CD4-positive, alpha-beta T cell treated with Interleukin-4 for 1 hour (primary cell): ENCODE measurements around the gene PRKD1.
"Not testable (repeated sequence)": the region's sequence is repeated elsewhere in the genome, so short reads cannot be mapped to it uniquely, and the experiment has no call there.

Source experiments
- DNase-seq, 2 donors: peaks; one replicate each; pipeline ENCODE4 v3.0.0-alpha.2; 2020 to 2022

Gene PRKD1

DNA sequence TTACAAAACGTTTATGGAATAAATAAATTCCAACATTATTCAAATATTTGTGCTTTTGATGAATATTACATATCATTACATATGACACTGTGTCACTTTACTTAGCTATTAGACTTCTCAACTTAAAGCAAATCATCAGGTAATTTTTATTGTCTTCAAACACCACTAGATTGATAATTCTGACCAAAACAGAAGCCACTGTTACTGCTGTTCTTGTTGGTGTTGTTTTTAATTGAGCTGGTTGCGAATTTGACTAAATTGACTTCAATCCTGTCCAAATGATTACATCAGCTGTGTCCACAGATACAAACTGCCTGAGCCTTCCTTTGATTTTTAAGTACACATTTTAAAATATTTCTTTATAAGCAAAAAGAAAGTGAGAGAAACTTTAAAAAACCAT lies 29.2 kb downstream of the PRKD1 start:
- no peak for DNase-seq

DNA sequence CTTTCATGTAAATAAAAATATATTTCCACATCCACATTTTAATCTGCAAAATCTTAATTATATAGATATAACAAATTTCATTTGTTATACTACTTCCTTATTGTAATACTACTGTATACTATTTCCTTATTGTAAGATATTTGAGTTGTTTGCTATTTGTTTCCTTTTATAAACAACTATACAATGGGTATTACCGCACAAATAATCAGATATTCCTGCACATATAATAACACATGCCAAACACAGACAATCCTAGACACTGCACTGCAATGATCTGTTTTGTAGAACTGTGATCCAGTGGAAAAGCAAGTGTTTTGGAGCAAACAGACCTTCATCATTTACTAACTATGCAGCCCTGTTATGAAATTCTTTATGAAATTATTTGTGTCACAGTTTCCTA lies 30.5 kb downstream of the PRKD1 start:
- DNase-seq: no peak

DNA sequence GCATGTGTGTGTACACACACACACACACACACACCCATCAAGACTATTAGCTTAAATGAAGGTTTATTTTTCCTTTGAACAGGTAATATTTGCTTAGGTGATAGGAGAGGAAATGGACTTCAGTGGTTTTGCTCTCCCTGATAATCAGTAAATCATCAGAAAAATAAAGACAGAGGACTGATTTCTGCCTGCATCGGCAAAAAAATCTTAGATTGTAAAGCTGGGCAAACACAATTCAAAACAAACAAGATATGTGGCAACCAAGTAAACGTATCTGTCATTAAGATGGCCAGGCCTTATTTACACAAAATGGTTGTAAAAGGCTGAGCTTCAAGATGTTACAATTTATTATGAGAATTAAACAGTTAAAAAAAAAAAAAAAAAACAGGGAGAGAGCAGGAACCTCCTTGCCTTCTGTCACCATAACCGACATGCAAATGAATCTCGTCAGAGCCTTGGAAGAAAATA lies 31.3 kb downstream of the PRKD1 start:
- no peak for DNase-seq

DNA sequence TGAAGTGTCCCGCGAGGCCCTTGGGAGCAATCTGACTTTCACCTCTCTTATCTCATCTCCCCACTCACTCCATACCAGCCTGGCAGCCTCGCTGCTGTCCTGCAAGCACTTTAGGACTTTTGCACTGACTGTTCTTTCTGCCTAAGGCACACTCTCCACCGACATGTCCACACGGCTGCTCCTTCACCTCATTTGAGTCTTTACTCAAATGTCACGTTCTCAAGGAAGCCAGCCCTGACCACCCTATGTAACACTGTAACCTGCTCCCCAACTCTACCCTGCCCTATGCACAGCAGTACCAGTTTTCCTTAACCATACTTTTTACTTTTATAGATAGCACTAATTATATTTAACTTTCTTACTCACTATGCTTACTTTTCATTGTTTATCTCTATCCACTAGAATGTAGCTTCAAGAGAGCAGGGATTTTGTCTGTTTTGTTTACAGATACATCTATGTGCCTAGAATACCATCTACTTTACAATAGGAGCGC lies 32.0 kb downstream of the PRKD1 start:
- DNase-seq: no peak

DNA sequence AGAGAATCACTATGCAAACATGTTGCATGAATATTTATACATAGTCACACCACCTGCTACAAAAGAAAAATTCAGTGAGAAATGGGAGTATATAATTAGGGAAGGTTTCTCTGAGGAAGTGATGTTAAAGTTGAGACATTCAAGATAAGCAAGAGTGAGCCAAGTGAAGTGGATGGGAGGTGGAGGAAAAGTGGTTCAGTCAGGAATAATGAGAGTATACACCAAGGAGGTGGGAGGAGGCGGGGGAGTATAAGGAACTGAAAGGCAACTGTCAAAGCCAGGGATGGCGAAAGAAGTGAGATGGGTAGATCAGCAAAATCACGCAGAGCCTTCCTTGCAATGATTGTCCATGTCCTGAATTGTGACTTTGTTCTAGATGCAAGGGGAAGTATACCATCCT lies 33.7 kb downstream of the PRKD1 start:
- no peak for DNase-seq

DNA sequence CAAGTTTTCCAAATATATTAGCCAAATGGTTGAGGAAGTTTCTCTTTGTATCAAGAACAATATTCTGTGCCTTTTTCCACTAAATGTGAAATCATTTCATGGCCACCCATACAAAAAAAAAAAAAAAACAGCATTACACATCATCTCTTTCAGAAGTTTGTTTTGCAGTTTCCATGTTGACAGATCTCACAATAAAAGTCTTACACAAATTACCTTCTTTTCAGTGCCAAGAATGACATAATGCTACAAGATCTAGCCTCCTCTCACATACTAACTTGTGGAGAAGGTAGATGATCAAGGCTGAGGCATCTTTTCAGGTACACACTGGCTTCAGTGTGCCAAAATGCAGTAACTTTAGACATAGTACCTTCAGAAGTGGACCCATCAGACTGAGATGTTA lies 35.3 kb downstream of the PRKD1 start:
- no peak for DNase-seq

DNA sequence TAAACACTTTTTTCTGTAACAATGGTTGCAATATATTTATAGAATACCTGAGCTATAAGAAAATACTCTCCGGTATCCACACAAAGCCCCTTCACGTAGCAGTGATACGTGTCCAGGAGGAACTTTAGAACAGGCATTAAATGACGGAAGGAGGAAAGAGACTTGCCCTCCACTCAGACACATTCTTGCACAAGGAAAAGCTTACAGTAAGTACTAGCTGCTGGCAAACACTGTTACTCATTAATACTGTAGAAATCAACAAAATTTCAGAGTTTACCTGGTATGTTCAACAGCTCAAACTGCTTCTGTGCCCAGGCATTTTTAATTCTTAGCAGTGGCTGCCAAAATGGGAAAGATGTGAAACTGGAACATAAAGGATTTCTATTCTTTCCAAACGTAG lies 41.7 kb downstream of the PRKD1 start:
- DNase-seq: no peak

DNA sequence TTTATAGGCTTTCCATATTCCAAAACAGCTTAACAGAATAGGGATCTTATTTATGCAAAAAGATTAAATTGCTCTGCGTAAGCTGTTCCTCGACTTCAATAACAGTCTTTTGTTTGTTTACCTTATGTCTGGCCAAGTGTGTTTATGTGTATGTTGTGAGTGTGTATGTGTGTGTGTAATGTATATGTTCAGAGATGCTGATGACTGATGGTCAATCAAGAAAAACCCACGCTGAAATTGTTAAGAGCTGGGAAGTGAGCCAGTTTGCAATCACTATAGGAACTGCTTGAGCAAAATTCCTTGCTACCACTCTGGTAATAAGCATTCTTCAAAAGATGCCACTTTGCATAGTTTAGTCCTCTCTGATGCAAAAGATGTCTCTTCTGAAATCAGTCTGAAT lies 59.6 kb downstream of the PRKD1 start:
- no peak for DNase-seq

DNA sequence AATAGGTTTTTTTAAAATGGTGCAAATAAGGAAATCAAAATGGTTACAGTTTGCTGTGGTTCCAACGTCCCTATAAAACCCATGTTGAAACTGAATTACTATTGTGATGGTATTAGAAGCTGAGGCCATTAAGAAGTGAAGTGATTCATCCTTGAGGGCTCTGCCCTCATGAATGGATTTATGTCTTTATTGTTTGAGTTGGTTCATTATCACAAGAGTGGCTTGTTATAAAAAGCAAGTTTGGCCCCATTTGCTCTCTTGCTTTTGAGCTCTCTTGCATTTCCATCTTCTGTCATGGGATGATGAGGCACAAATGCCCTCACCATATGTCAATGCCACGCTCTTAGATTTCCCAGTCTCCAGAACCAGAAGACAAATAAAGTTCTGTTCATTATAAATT lies 62.3 kb downstream of the PRKD1 start:
- no peak for DNase-seq

DNA sequence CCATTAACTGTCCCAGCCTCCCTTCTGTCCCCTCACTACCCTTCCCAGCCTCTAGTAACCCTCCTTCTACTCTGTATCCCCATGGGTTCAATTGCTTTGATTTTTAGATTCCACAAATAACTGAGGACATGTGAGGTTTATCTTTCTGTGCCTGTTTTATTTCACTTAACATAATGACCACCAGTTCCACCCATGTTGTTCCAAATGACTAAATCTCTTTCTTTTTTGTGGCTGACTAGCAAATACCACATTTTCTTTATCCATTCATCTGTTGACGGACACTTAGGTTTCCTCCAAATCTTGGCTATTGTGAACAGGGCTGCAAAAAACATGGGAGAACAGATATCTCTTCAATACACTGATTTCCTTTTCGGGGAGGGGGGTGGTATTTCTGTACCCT lies 65.7 kb downstream of the PRKD1 start:
- no peak for DNase-seq

DNA sequence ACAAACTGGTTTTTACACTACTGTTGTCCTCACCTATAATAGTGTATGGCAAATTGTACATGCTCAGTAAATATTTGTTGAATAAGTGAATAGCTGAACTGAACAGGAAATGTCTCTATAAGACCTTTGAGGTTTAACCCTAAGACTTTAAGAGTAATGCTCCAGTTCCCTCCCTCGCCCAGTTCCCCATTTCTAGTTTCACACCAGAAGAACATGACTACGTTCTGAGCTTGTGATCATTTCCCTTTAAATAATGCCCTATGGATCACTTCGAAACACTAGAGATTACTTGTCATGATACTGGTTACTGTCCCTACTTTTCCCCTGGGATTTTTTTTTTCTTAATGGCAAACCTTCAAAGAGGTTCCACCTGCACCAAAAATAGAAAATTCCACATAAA lies 69.3 kb downstream of the PRKD1 start:
- DNase-seq: no peak

DNA sequence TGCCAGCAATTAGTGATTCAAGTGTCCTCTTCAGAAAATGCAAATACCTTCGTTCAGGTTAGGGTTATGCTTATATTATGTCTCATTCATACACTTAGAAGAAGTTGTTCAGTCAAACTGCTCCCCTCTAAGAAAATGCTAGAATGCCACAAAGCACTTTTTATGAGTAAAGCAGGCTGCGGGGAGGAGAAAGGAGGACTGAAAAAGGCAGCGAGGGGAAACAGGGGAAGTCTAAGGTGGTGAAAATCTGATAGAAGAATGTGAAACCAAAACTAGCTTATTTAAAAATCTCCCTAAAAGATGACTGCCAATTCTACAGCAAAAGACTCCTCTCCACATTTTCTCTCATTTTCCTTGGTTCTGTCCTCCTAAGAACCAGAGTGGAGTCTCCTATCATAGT lies 70.1 kb downstream of the PRKD1 start:
- no peak for DNase-seq

DNA sequence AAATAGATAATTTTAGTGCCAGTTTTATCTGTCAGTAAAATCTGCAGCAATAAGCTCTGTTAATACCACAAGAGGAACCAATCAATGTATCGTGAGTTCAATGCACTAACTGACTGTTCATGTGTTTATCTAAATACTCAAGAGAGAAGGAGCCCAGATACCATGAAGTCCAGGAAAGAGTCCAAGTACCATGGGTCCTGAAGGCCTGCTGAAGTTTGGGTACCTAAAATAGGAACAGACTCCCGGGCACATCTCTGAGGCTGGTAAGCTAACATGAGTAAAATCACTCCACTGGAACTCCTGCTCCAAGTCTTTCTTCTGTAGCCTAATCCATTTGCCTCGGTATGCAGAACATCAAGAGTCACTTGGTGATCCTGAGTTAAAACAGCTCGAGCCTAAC lies 71.1 kb downstream of the PRKD1 start:
- DNase-seq: no peak

DNA sequence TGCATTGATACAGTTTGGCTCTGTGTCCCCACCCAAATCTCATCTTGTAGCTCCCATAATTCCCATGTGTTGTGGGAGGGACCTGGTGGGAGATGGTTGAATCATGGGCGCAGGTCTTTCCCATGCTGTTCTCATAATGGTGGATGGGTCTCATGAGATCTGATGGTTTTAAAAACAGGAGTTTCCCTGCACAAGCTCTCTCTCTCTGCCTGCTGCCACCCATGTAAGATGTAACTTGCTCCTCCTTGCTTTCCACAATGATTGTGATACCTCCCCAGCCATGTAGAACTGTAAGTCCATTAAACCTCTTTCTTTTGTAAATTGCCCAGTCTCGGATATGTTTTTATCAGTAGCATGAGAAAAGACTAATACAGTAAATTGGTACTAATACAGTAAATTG lies 74.0 kb downstream of the PRKD1 start:
- not testable (repeated sequence) for DNase-seq

DNA sequence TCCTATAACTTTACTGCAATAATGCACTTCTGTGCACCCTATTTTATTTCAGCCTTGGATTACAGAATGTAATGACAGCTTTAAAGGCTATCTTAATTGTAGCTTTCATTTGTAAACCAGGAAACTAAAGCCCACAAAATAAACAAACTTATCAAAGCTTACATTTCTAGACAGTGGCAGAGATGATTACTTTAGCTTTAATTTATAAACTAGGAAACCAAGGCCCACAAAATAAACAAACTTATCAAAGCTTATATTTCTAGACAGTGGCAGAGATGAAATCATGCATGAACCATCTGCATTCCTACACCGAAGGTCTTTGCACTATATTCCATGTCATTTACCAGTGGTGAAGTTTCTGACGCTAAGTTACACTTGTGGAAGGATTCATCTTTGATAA lies 74.4 kb downstream of the PRKD1 start:
- DNase-seq: no peak

DNA sequence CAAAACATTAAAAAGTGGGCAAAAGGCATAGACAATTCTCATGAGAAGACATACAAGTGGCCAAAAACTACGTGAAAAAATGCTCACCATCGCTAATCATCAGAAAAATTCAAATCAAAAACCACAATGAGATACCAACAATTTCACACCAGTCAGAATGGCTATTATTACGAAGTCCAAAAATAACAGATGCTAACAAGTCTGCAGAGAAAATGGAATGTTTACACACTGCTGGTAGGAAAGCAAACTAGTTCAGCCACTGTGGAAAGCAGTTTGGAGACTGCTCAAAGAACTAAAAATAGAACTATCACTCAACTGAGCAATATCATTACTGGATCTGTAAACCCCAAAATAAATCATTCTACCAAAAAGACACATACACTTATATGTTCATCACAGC lies 76.2 kb downstream of the PRKD1 start:
- no peak for DNase-seq

DNA sequence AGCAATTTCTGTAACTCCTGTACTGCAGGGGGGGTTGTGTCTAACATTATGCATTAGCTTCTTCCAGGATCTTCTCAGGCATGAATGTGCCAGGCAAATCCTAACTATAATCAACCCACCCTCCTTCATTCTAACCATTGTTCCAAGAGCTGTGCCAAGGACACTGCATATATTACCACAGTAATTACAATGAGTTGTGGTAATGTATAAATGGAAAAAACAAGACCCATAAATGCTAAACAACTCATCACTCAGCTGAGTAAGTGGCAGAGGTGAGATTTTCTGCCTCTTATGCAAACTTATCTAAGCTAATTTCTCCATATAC lies 80.6 kb downstream of the PRKD1 start:
- no peak for DNase-seq

DNA sequence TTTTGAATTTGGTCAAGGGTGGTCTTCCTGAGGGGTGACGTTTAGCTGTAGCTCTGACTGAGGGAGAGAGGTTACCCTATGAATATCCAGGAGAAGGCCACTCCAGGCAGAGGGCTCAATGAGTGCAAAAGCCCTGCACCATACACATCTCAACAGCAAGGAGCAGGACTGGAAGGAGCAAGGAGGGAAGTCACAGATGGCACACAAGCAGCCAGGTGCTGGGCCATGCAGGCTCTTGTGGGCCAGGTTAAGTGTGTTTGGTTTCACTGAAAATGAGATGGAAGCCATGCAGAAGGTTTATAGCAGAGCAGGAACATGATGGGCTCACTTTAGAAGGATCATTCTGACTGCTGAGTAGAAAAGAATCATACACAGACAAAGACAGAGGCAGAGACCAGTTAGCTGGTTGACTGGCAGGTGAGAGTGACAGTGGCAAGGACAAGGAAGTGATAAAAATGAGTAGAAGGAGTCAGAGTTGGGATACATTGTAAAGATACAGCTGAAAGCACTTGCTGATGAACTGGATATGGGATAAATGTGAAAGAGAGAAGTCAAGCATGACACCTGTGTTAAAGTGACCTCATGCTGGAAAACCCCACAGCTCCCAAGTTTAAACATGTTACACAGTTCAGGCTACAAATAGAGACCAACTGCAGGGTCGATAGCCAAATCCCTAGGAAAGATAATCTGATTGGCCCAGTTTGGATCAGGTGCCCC lies 81.2 kb downstream of the PRKD1 start:
- DNase-seq: no peak

DNA sequence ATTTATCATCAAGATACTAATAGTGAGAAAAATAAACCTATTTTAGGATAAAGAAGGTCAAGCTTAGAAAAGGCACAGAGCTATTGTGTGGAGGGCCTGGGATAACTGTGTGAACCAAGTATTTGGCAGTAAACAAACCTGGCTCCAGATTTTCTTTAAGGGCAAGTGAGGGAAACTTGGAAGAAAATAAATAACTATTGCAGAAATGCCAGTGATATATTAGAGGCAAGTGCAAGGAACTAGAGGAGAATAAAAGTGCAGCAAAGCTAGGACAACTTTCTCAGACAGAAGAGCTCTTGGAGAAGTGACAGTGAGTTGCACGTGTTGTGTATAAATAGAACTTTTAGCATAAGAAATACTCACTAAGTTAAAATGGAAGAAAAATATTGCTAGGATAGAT lies 83.7 kb downstream of the PRKD1 start:
- DNase-seq: no peak

DNA sequence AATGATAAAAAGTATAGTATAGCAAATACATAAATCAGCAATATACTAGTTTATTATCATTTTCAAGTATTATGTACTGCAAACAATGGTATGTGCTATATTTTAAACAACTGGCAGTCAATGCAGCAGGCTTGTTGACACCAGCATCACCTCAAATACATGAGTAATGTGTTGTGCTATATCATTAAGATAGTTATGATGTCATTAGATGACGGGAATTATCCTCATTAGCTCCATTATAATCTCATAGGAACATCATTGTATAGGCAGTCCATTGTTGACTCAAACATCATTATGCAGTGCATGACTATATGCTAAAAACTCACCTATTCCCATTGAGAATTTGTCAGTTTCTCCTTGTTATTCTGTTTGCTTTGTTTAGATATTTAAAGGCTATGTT lies 85.4 kb downstream of the PRKD1 start:
- no peak for DNase-seq

DNA sequence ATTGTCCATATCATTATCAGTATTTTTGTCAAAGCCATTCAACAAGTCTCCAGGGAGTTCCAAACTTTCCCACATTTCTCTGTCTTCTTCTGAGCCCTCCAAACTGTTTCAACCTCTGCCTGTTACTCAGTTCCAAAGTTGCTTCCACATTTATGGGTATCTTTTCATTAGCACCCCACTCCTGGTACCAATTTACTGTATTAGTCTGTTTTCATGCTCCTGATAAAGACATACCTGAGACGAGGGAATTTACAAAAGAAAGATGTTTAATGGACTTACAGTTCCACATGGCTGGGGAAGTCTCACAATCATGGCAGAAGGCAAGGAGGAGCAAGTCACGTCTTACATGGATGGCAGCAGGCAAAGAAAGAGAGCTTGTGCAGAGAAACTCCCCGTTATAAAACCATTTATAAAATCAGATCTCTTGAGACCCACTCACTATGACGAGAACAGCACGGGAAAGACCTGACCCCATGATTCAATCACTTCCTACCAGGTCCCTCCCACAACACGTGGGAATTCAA lies 87.2 kb downstream of the PRKD1 start:
- not testable (repeated sequence) for DNase-seq

DNA sequence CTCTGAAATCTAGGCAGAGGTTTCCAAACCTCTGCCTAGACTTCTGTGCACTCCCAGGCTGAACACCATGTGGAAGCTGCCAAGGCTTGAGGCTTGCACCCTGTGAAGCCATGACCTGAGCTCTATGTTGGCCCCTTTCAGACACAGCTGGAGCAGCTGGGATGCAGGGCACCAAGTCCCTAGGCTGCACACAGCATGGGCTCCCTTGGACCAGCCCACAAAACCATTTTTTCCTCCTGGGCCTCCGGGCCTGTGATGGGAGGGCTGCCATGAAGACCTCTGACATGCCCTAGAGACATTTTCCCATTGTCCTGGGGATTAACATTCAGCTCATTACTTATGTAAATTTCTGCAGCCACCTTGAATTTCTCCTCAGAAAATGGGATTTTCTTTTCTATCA lies 88.0 kb downstream of the PRKD1 start:
- DNase-seq: not testable (repeated sequence)

DNA sequence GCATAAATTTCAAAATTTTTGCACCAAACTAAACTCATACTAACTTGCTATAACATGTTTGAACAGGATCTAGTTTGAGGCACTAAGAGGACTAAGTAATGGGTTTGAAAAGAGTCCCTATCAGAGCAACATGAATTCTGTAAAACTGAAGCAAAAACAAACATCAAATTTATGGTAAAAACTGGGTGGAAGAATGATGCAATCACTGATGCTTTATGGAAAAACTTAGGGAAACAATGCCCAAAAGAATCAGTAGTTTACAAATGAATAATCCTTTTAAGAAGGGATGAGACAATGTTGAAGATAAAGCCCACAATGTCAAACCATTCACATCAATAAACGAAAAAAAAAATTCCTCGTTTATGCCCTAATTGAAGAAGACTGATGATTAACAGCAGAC lies 88.9 kb downstream of the PRKD1 start:
- DNase-seq: no peak

DNA sequence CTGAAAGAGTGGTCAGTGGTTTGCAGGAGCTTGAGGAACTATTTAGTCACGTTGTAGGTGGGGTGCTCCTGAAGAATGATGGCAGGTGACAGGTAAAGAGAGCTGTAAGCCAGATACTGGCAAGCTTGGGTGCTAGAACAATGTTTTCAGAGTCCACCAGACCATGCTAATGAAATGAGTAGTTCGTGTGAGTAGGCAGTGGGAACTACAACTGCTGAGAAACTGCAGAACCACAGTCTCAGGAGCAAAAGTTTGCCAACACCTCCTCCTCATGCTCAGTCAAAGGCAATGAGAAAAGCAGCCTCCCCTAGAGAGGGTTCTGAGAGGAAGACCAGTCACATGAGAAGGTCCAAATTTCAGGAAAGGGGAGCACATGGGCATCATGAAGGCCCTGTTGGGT lies 91.3 kb downstream of the PRKD1 start:
- DNase-seq: no peak

DNA sequence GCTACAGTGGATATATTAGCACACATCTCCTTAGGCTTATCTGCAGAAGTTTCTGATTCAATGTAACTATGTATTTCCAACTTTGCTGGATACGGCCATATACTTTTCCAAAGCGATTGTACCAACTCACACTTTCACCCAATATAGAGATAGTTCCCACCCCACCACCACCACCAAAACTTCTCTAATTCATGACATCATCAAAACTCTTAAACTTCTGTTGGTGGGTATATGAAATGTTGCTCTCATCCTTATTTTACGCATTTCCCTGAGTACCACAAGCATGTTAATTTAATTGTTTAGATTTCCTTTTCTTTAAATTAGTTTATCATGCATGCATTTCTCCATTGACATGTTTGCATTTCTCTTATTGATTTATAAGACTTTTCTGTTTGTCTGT lies 95.6 kb downstream of the PRKD1 start:
- no peak for DNase-seq
